ENCODE results near the gene EDDM3A.

The EDDM3A gene

GRCh38 chr14:20789230-20789813 is 43.6 kb downstream of the EDDM3A start:
- DNase-seq (ENCODE audit: low spot score) = no peak

GRCh38 chr14:20790464-20791116 is 44.9 kb downstream of the EDDM3A start:
- no peak for DNase-seq (ENCODE audit: low spot score)

- DNase-seq (ENCODE audit: low spot score) = no peak
Observed at GRCh38 chr14:20791187-20791586, 45.5 kb downstream of the EDDM3A start.

- no peak for DNase-seq (ENCODE audit: low spot score)
Observed at GRCh38 chr14:20791597-20791996, 45.9 kb downstream of the EDDM3A start.

- no peak for DNase-seq (ENCODE audit: low spot score)
Observed at GRCh38 chr14:20792556-20792955, 46.9 kb downstream of the EDDM3A start.

GRCh38 chr14:20794644-20795369 is 49.1 kb downstream of the EDDM3A start:
- DNase-seq (ENCODE audit: low spot score) = no peak

- DNase-seq (ENCODE audit: low spot score) = no peak
Observed at GRCh38 chr14:20797164-20797563, 51.5 kb downstream of the EDDM3A start.

Measured in CD4-positive, alpha-beta T cell treated with Interleukin-6 at 100 ng/mL for 8 hours (primary cell).